HG03520 (cell line): ENCODE measurements around the gene SLC7A1.

Experiments used
- ATAC-seq: cut with Tn5 transposase; IDR thresholded peaks from one replicate; pipeline ENCODE4 v1.9.1; 2021; ENCODE audit warnings: mild to moderate bottlenecking, moderate library complexity; ENCODE audit not compliant: unreplicated experiment

Gene SLC7A1

DNA sequence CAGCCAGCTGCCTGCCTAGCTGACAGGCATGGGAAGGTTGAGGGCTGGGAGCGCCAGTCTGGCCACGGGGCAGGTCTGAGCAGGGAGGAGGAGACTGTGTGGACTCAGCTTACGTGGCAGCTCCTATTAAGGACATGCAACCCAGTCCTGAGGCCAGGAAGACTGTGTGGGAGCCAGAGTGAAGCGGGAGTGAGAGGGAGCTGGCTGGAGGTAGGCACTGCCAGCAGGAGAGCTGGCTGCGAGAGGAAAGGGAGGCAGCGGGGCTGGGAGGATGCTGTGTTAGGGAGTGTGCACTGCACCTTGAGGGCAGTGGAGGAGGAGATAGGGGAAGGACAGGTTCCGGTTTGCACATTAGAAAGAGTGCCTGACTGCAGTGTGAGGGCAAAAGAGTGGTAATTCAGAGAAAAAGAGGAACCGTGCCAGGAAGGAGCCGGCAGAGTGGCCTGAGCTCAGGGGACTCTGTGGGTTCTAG, 99.2 kb downstream of the SLC7A1 start:
- peak; percentile 47 for ATAC-seq

- ATAC-seq: no peak
Measured at GRCh38 chr13:29494520-29494919, 101.0 kb downstream of the SLC7A1 start.

GRCh38 chr13:29493796-29494195, 101.7 kb downstream of the SLC7A1 start:
- no peak for ATAC-seq

GRCh38 chr13:29491248-29491647, 104.2 kb downstream of the SLC7A1 start:
- ATAC-seq: no peak

- ATAC-seq: no peak
Measured at GRCh38 chr13:29490561-29490885, 105.0 kb downstream of the SLC7A1 start.

- ATAC-seq: no peak
Measured at GRCh38 chr13:29489650-29490560, 105.6 kb downstream of the SLC7A1 start.

- no peak for ATAC-seq
Measured at GRCh38 chr13:29487466-29488454, 107.7 kb downstream of the SLC7A1 start.

DNA sequence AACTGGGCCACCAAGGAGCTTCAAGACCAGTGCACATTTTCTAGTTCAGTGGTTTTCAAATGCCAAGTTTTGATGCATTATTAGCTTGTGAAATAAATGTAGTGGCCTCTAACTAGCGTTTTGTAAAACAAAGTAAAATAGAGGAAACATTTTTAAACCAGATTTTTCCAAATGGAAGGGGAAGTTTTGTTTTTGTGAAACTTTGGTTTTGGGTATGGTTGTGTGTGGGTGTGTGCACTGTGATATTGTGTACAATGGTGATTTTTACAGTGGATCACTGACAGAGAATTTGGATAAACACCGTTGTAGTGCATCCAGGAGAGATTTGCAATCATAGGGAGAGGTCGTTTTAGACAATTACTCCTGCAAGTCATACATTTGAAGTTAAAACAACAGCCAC, 108.9 kb downstream of the SLC7A1 start:
- no peak for ATAC-seq

DNA sequence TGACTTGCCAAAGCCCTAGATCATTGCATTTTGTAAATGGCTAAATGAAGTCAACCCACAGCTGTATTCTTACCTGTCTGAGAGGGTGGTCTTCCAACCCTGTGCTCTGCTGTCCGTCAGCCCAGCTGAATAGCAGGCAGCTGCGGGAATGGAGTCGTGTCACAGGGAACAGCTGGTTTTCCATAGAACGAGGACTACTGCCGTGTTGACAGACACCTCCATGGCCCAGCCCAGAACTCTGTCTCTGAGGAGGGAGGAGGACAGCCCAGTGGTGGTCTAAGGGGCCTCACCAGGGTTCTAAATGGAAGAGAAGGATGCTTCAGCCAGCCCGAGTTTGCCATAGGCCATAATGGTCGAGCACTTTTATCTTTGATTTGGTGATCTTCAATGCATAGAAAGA, 110.7 kb downstream of the SLC7A1 start:
- no peak for ATAC-seq

GRCh38 chr13:29484236-29484635, 111.3 kb downstream of the SLC7A1 start:
- no peak for ATAC-seq

GRCh38 chr13:29483623-29484022, 111.9 kb downstream of the SLC7A1 start:
- no peak for ATAC-seq

DNA sequence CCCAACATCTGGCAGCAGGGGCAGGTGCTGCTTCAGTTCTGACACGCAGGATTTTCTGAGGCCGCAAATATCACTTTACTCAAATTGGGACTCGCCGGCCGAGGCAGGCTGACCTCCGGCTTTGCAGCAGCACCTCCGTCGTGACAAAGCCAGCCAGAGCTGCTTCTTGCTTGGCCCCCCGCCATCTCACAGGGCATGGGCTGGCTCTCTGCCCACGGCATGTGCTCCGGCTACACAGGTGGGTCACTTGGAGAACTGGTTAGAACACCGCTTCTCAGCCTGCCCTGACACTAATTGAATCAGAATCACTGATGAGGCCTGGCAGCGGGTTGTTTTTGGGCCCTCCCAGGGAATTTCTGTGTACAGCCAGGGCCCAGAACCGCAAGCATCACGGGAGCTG, 112.3 kb downstream of the SLC7A1 start:
- ATAC-seq: no peak

DNA sequence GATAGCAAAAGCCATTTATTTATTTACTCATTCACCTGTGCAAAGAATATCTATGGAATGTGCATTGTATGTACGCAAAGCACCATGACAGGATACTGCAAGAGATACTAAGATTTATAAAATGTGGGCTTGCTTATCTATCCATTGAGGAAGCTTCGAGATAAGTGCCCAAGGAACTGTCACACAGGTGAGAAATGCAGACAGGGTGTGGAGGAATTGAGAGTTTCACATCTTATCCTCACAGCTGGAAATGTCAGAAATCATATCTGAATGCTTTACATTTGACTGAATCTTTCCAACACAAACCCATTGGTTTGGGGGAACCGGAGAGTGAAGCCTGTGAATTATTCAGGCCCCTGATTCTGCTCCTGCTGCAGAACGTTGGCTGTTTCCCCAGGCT, 113.0 kb downstream of the SLC7A1 start:
- no peak for ATAC-seq

GRCh38 chr13:29481603-29482002, 113.9 kb downstream of the SLC7A1 start:
- no peak for ATAC-seq

DNA sequence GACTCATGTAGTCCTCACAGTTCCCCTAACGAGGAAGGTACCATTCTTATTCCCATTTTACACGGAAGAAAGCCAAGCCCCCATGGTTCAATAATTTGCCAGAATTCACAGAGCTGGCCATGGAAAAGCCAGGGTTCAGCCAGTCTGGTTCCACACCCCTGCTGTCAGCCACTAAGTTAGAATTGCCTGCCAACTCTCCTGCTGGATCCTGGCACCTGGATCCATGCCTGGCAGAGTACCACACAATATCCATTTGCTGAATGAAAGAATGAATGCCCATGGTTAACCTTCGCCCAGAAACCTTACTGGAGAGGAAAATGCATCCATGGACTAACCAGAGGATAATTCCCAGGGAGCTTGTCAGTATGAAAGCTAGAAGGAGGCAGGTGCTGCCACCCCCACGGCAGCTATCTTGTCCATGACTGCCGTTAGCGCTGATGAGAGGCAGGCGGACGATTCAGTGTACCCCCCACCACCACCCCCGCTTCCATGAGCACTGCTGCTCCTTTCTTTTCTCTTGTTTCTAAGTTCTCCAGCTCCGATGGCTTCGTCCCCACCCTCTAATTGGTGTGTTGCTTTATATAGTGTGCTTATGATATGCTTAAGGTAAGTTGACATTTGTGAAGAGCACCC, 114.5 kb downstream of the SLC7A1 start:
- ATAC-seq: no peak

- no peak for ATAC-seq
Measured at GRCh38 chr13:29479716-29480492, 115.6 kb downstream of the SLC7A1 start.

DNA sequence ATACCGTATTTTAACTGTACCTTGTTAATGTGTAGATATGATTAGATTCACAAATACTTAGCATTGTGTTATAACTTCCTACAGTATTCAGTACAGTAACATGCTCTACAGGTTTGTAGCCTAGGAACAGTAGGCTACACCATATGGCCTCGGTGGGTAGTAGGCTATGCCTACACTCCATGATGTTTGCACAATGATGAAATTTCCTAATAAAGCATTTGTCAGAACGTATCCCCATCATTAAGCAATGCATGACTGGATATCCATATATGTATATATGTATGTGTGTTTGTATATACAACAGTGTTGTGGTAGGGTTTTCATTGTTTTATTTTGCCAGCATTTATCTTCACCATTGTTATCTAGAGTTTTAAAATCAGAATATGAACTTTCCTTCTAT, 119.4 kb downstream of the SLC7A1 start:
- ATAC-seq: no peak

- ATAC-seq: no peak
Measured at GRCh38 chr13:29474991-29475390, 120.5 kb downstream of the SLC7A1 start.

- no peak for ATAC-seq
Measured at GRCh38 chr13:29473166-29473565, 122.3 kb downstream of the SLC7A1 start.

DNA sequence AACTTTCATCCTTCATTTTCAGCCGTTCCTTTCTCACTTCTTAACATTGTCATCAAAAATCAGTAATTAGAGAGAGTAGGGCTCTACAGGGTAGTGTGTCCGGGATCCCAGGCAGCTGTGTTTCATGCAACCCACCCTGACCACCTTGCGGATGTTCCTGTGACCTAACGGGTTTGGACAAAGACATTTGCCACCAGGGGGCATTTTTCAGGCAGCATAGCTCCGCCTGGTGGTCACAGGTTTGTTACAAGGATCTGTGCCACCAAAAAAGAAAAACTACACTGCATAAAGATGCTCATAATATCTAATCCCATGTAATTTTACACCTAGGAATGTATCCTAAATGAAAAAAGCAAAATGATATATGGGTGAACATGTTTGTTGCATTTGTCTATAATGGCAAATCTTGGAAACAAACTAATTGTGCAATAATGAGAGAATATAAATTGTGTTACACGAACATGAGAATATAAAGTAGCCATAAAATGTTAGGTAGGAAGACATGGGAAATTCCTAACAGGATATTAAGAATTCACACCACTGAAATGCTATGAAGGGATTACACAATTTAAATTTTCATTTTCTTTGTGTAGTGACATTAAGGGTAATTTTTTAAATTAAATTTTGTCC, 123.0 kb downstream of the SLC7A1 start:
- no peak for ATAC-seq
